ENCODE measurements around the gene CIPC.

CIPC gene

DNA sequence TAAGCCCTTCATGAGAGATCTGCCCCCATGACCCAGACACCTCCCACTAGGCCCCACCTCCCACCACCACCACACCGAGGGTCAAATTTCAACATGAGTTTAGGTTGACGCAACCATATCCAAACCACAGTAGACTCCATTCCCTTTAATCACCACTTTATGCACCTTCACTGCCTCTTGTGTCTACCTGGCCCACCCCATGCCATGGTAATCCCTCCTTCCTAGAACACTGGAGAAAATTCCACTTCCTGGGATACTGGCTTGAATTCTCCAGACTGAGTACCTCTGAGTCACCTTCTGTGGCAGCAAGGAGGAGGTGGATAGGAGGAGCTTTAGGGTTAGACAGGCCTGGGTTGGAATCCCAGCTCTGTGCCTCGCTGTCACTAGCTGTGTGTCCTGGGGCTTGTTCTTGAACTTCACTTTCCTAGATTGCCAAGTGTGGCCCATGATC is 26.1 kb upstream of the CIPC start:
- no peak for ATAC-seq

GRCh38 chr14:77074969-77075368 is 23.1 kb upstream of the CIPC start:
- no peak for ATAC-seq

GRCh38 chr14:77076113-77076631 is 21.9 kb upstream of the CIPC start:
- ATAC-seq = no peak

GRCh38 chr14:77077040-77077439 is 21.0 kb upstream of the CIPC start:
- no peak for ATAC-seq

GRCh38 chr14:77082356-77082755 is 15.7 kb upstream of the CIPC start:
- no peak for ATAC-seq

DNA sequence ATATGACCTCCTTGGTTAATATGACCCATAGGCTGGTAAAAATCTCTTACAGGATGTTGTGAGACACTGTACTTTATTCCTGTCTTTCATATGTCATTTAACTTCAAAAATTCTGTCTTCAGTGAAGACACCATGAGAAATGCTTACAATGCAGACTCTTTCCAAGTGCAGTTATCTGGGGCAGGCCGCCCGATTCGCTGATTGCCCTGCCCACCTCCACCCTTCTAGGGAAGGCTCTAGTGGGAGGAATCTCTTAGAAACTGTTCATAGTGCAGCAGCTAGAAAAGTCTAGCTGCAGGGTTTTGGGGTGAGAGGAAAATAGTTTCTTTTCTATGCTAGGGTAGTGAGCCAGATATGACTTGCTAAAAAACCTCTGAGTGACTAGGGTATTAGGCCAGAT is 15.0 kb upstream of the CIPC start:
- ATAC-seq = no peak

GRCh38 chr14:77084985-77085384 is 13.1 kb upstream of the CIPC start:
- ATAC-seq = no peak

GRCh38 chr14:77085538-77085937 is 12.5 kb upstream of the CIPC start:
- no peak for ATAC-seq

DNA sequence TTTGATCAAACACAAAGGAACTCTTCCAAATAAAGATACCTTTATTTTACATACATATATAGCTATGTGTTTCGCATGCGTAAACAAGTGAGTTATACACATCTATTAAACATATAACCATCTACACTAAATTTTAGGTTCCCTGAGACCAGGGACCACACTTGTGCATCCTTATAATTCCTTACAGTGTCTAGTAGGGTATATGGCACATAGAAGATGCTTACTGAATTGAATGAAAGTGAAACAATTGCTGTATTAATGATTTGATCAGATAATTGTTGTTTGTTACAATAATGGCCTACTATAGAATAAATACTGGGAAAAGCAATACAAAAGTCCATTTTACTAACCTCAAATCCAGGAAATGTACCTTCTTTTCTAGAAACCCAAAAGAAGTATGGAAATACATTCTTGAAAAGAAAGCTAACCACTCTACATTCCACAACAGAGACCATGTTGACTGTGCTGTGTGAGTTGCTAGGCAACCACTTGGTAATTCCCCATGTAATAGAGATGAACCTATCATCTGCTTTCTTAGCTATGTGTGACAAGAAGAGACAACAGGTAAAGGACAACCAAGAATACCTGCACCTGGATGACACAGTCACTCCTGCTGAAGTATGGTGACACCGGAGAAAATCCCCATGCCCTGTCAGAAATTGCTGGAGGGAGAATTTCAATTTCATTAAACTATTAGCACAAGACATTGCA is 11.9 kb upstream of the CIPC start:
- ATAC-seq = peak; percentile 55 to 56

GRCh38 chr14:77086951-77087350 is 11.1 kb upstream of the CIPC start:
- ATAC-seq = no peak

DNA sequence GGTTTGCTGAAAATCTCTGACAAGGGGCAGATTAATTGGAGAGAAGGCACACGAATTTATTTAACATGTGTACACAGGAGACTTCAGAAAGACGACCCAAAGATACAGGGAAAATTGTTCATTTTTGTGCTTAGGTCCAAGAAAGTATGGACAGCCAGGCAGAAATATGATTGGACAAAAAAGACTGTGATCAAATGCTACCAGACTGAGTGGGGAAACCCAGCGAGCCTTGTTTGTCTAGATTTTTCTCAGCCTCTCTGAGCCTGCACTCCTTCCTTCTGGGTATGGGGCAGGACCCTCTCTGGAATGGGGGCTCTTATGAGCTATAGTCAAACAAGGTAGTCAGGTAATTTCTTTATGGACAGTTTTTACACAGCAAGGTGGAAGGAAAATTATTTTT is 10.4 kb upstream of the CIPC start:
- ATAC-seq = no peak

DNA sequence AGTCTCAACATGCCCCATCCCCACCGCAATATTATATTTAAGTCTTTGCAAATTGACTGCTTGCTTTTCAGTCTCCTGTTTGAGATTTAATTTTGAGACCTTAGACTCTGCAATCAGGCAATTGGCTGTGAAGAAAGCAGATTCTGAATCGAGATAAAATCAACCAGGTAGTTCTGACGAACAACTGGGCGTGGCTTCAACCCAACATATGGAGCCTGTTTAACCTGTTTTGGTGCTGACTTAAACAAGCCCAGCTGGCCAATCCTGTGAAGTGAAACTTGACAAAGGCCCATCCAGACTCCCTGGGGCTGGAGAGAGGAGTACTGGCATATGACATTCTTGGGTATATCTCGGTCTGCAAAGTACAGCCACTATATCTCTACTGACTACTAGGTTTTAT is 9.8 kb upstream of the CIPC start:
- no peak for ATAC-seq

DNA sequence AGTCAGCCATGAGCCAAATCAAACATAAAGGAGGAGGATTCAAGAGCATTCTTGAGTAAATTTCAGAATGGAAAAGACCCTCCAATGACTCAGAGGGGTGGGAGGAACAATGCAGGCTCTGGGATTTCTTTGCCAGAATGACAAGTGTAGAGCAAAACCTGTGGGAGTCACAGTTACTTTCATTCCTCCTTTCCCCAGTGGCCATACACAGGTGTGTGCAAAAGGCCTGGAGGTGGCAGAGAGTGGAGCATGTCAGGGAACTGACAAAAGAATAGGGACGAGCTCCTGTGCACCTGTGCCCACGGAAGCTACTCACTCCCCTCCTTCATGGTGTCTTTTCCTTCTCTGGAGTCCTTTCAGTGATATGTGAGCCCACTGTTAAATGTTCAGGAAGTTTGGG is 9.4 kb upstream of the CIPC start:
- no peak for ATAC-seq

DNA sequence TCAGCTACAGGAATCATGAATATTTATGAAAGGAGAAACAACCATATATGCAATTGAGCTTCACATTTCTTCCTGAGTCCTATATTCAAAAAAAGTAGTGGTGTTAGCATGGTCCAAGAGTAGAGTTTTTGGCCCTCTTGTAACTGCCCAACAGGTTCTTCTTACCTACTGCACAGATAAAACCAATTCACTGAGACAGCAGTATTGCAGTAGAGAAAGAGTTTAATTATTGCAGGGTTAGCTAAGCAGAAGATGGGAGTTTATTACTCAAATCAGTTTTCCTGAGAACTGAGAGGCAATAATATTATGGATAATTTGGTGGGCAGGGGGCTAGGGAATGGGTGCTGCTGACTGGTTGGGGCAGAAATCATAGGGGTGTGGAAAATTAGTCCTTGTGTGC is 6.5 kb upstream of the CIPC start:
- ATAC-seq = no peak

- no peak for ATAC-seq
Measured at GRCh38 chr14:77092676-77093075, 5.4 kb upstream of the CIPC start.

GRCh38 chr14:77094672-77095284 is 3.3 kb upstream of the CIPC start:
- ATAC-seq = no peak

DNA sequence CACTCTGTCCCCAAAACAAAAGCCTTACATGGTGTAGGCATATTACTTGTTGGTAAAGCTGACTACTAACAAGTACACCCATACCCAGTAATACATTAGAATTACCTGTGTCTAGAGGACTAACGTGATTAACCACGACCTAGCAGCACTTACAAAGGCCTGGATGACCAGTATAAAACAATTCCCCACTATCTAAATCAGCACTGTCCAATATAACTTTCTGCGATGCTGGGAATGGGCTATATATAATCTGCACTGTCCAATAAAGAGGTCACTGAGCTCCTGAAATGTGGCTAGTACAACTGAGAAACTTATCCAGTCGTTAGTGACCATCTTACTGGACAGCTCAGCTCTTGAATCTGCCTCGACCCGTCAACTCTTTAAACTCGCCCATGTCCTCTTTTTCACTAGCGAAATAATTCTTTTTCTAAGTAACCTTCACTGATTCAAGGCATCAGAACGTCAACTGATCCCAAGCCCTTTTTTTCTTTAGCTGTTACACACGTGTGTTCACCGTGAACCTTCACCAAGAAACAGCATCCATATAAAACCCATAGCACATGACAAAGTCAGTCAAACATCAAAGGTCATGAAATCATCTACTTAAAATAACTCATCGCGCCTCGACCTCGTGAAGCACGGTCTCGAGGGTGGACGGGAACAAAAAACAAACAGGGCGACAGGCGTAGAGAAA is 905 bp upstream of the CIPC start:
- ATAC-seq = no peak

DNA sequence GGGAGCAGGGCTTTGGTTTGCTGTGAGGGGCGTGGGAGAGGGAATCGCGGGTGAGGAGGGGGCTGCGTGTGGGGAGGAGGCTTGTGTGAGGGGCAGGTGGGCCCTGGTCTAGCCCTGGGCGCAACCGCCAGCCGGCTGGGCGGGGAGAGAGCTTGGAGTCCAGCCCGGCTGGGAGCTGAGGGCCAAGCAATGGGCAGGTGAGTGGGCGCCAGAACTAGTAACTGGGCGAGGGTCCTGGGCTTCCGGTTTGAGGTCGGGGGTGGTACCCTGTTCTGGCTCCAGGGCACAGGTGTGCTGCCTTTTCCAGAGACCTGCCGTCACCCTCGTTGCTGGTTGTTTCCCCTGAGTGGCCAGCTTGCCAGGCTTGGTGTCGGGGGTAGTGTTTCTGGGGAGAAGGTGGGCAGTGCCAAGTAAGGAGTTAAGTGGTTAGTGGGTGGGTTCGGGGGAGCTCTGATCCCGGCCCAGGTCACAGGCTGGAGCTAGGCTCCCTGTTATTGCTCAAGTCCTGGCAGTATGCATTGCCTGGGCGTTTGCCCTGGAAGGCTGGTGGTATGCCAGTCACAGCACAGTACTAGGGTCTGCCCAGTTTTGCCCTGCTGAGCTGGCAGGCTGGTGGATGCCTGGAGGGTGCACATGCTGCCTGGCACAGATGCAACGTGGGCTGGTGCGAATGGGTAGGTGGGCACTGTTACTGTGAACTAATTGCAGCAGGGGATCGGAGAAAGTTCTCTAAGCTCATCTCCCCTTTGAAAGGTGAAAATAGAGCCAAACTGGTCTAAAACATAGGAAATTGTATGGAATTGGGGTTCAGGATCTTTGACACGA is 683 bp downstream of the CIPC start:
- ATAC-seq = no peak

DNA sequence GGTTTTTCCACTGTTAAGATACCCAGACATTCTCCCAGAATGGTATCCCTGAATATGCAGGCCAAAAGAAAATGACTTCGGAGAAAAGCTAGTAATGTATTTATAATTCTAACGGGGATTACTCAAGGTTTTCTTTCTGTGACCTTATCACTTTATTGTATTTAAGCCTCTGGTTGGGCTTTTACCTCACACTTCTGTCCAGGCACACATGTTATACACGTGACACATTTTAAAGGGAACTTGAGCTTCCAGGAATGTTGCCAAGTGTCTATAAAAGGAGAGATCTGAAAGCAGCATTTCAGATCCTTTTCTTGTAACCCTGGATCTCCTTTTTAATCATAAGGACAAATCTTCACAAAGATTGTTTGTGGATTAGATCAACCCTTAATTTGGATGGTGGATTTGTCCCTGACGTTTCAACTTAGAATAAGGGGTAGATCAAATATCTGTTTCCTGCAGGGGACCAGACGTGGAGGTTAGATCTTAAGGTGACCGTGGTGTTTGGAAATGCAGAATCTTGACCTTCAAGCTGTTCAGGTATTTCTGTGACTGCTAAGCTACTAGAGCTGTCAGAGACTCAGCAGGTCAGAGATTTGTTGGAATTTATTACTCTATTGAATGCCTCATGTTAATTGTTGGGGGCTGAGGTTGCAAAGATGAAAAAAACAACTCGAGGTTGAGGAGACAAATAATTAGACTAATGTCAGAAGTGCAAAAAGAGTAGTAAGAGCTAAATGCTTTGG is 1.5 kb downstream of the CIPC start:
- ATAC-seq = no peak

DNA sequence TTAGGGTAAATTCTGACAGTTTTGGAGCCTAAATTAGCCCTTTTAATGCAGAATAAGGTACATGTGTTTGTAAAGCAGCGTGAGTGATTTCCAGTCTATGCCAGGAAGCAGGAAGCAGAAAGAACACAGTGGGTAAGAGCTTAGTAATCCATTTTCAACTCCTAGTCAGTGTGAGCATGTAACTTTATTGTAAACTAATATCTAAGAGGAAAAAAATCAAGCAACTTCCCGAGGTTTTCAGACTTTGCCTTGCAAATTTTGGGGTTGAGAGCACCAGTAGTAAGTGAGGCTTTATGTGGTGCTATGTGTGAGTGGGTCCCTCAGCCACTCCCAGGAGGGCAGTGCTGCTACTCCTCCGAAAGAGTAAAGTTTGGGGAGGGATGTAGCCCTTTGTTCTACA is 2.9 kb downstream of the CIPC start:
- ATAC-seq = no peak

DNA sequence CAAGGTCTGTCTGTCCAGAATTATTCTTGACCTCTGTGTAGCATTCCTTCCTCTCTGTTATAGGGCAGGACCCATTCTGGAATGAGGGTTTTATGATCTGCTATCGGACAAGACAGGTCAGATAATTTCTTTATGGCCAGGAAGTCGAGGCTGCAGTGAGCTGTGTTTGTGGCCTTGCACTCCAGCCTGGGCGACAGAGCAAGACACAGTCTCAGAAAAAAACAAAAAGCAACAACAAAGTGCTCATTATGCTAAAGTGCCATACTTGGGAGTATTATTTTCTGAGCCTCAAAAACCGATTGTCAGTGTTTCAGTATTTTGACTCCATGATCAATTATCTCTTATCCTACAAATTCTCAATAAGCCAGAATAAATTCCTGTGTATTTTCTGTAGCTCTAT is 4.1 kb downstream of the CIPC start:
- ATAC-seq = no peak

DNA sequence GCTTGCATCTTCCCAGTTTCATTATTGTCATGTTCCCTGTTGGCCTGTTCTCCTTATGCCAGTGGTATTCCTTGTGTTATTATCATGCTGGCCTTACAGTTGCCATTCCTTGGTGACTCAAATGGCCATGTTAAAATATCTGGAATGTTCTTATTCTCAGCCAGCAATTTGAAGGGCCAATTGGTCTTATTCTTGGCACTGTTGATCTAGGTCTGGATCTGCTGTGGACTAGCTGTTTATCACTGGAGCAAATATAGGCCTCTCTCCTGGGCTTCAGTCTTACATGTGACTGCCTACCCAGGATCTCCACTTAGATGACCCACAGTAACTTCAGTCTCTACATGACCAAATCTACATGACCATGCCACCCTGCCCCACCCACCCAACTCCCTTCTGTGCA is 5.4 kb downstream of the CIPC start:
- no peak for ATAC-seq

Data from activated CD4-positive, CD25-positive, alpha-beta regulatory T cell treated with anti-CD3 and anti-CD28 coated beads, Interleukin-2, amount 50 U/mL, for 24 hours (primary cell).